Tibial nerve (tissue), 4 donors: ENCODE measurements around the gene PAX3.

Source experiments
- EP300 ChIP-seq, 2 donors: sonication (generic); formaldehyde crosslinking; IDR thresholded peaks; one replicate each; pipeline ENCODE4 v1.6.1; 2017; ENCODE audit warnings: antibody characterized with exemption in 2 of 2, mild to moderate bottlenecking in 1 of 2
- POLR2A ChIP-seq, 2 donors: fragments of 450-650 bp; IDR thresholded peaks; one replicate each; pipeline ENCODE4 v1.6.1; 2017; ENCODE audit warnings: antibody characterized with exemption in 2 of 2, mild to moderate bottlenecking in 2 of 2, moderate library complexity in 2 of 2
- TF ChIP-seq, protein P1 (sequence below), 5 experiments: fragments of 200-600 bp in 3 of 5; fragments of 450-650 bp in 2 of 5; sonication (generic) in 3 of 5; IDR thresholded peaks; one replicate each; pipeline ENCODE4 v1.5.1; 2016 to 2019; ENCODE audit warnings: antibody characterized with exemption in 5 of 5, mild to moderate bottlenecking in 3 of 5, moderate library complexity in 2 of 5

DNA sequence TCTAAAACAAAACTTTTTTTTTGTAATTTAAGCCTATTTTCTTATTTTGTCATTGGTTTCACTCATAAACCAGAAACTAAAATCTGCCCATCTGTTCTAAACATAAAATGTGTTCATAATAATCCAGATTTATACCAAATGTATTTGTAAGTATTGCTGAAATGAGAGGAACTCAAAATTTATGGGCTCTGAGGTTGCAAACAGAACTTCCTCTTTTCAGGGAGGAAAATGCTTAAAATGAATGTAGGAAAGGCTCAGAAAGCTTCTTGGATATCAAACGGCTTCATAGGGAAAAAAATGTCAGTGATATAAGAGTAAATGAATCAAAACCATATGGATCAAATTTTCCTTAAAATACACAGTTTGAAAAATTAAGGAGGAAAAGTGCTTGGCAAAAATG is 83.9 kb downstream of the PAX3 start:
- TF ChIP-seq POLR2A (IDR thresholded peaks at IDR 0.05), result no peak
- TF ChIP-seq, protein P1, sequence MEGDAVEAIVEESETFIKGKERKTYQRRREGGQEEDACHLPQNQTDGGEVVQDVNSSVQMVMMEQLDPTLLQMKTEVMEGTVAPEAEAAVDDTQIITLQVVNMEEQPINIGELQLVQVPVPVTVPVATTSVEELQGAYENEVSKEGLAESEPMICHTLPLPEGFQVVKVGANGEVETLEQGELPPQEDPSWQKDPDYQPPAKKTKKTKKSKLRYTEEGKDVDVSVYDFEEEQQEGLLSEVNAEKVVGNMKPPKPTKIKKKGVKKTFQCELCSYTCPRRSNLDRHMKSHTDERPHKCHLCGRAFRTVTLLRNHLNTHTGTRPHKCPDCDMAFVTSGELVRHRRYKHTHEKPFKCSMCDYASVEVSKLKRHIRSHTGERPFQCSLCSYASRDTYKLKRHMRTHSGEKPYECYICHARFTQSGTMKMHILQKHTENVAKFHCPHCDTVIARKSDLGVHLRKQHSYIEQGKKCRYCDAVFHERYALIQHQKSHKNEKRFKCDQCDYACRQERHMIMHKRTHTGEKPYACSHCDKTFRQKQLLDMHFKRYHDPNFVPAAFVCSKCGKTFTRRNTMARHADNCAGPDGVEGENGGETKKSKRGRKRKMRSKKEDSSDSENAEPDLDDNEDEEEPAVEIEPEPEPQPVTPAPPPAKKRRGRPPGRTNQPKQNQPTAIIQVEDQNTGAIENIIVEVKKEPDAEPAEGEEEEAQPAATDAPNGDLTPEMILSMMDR (IDR thresholded peaks at IDR 0.05), result no peak
- no peak for TF ChIP-seq EP300 (IDR thresholded peaks at IDR 0.05)
